H54 (cell line): ENCODE results near the gene GPR84.
"Not testable (repeated sequence)": the region's sequence is repeated elsewhere in the genome, so short reads cannot be mapped to it uniquely, and the experiment has no call there.

Experiments used
- DNase-seq: peaks from one replicate; pipeline ENCODE4 v3.0.0; 2011; ENCODE audit warnings: low spot score, mixed read lengths; ENCODE audit not compliant: insufficient read length
- FAIRE-seq: peaks from 3 replicates; lab custom pipeline; 2011; peaks lifted over from hg19 to GRCh38; lab: Jason Lieb, UNC
- POLR2A ChIP-seq: IDR thresholded peaks from 2 replicates; pipeline ENCODE4 v1.6.1; 2011; ENCODE audit warnings: low read depth, mild to moderate bottlenecking, low read length

The GPR84 gene

GRCh38 chr12:54341378-54342300 is 22.6 kb downstream of the GPR84 start:
- no peak for TF ChIP-seq POLR2A
- no peak for FAIRE-seq

GRCh38 chr12:54340846-54341245 is 23.4 kb downstream of the GPR84 start:
- no peak for TF ChIP-seq POLR2A
- FAIRE-seq, result no peak
- no peak for DNase-seq

More at GRCh38 chr12:54341378-54342300, 22.6 kb downstream of the GPR84 start:
- no peak for DNase-seq

- no peak for FAIRE-seq
- TF ChIP-seq POLR2A, result no peak
These were observed 25.5 kb downstream of the GPR84 start for GRCh38 chr12:54338698-54339296.

GRCh38 chr12:54337854-54338650 is 26.2 kb downstream of the GPR84 start:
- FAIRE-seq (no peak), DNase-seq (no peak)
- no peak for TF ChIP-seq POLR2A

More at GRCh38 chr12:54338698-54339296, 25.5 kb downstream of the GPR84 start:
- no peak for DNase-seq

DNA sequence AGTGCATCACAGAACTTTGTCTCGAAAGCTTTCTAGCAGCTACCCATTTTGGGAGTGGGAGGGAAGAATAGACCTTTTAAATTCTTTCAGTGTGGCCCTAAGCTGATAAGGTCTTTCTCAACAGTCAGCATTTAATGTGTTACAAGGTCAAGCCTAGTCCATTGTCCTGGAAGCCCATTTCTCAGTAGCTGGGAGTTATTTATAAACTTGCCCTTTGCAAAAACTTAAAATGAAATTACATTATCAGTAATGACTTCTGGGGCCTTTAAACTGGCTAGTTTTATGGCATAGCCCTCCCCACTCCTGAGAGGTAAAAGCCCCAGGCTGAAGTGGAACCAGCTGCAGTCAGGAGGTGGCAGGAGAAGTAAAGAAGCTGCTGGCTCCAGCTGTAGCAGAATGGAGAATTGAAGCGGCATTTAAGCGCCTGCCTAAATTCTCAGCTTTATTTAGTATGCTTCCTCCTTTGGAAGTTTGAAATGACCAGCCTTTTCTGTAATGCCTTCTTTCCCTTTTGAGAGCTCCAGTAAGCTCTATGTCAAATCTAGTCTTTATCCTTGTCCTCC is 26.9 kb downstream of the GPR84 start:
- DNase-seq, result no peak

GRCh38 chr12:54333420-54334034 is 30.8 kb downstream of the GPR84 start:
- DNase-seq (no peak), FAIRE-seq (no peak)
- TF ChIP-seq POLR2A, result no peak

More for the DNA sequence above, 26.9 kb downstream of the GPR84 start:
- FAIRE-seq, result no peak
- TF ChIP-seq POLR2A, result no peak

- no peak for TF ChIP-seq POLR2A
- FAIRE-seq (no peak), DNase-seq (no peak)
These were observed 32.8 kb downstream of the GPR84 start for GRCh38 chr12:54331461-54331860.

GRCh38 chr12:54330442-54330841 is 33.8 kb downstream of the GPR84 start:
- no peak for TF ChIP-seq POLR2A
- FAIRE-seq (no peak), DNase-seq (no peak)

DNA sequence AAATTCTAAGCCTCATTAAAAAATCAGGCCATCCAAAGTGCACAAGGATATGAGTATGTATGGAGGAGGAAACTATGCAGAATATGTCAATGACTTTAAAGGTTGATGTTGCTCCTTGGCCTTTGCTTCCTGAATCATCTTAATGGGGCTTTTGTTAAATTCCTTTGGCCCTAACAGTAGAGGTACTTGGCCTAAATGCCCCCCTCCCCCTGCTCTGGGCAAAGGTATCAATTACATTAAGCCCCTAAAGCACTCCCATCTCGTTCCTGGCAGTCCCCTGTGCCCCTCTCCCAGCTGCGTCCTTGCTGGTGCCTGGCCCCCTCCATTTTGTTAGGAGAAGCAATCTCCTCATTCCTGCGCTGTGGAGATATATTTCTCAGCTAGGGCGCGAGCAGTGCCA is 34.5 kb downstream of the GPR84 start:
- TF ChIP-seq POLR2A, result no peak
- FAIRE-seq (no peak), DNase-seq (no peak)

DNA sequence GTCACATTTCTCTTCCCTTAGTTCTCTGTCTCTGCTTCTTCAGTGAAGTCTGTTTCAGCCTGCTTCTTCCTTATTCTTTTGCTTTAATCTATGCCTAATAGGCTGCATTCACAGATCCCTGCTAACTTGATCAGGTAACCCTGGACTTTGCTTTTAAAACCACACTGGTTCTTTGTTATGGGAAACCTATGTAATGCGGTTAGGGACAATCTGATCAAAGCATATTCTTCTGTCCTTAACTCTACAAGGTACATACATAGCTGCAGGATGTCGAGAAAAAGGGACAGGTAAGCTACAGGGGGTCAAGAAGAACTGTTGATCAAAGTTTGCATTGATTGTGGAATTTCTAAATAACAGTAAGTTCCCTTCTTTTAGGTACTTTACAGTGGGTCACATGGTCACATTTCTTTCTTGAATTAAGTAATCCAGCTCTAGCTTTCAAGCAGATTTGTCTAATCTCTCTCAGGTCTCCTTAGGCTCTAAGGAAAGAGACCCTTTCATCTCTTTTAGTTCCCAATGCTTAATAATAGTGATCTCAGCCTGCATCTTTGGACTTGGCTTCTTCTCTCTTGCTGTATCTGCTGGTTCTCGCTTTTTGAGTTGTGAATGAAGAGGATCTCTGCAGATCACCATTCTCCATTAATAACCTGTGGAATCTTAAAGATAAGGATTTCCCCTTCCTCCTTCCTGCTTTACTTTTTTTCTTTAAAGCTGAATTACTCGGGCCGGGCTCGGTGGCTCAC is 35.5 kb downstream of the GPR84 start:
- no peak for TF ChIP-seq POLR2A
- DNase-seq, result no peak
- no peak for FAIRE-seq

DNA sequence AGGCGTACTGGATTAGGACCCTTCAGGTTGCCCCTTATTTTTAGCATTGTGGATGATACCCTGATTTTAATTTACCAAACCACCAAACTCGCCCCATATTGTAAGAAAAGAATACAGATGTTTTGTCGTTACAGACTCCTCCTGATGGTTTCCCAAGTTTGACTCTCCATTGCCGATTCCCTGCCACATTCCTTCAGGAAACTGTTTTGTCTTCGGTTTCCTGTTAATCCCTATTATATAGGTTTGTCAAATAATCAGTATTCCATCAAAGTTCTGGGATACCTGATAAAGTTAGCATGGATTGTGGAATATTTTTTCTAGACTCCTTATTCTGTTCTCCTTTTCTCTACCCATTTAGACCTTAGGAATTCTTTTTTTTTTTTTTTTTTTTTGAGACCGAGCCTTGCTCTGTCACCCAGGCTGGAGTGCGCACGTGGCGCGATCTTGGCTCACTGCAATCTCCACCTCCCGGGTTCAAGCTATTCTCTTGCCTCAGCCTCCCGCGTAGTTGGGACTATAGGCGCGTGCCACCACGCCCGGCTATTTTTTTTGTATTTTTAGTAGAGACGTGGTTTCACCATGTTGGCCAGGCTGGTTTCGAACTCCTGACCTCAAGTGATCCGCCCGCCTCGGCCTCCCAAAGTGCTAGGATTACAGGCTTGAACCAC is 38.7 kb downstream of the GPR84 start:
- FAIRE-seq, DNase-seq: not testable (repeated sequence)
